Measurements from ENCODE around the gene ZNF487. TPM values are rescaled to one million over a fixed set of nuclear protein-coding genes. Genes with fewer than 3 reads are reported as not detected.
A peak's percentile ranks its signal among the peaks of the same experiment; 100 is the strongest.
"Not testable (repeated sequence)": the region's sequence is repeated elsewhere in the genome, so short reads cannot be mapped to it uniquely, and the experiment has no call there.

Gene ZNF487
- total RNA-seq = 10 to 100 TPM; 22.2 to 23.5 TPM
- polyA plus RNA-seq (ENCODE audit: insufficient read length in 2 of 2) = 10 to 100 TPM; 16.2 to 16.4 TPM
- long read RNA-seq, donor 1, transcript ZNF487-205 (2 exons, 583 nt) = major isoform, 7 of 9 reads
- long read RNA-seq, donor 1, partial matches to known transcripts = 0 of 9 reads
- long read RNA-seq, donor 1, other reads (novel, unspliced or antisense) = 0 of 9 reads
- long read RNA-seq, donor 2, transcript ZNF487-206 (1 exons, 2,745 nt) = major isoform, 8 of 11 reads
- long read RNA-seq, donor 2, partial matches to known transcripts = 0 of 11 reads
- long read RNA-seq, donor 2, other reads (novel, unspliced or antisense) = 0 of 11 reads
- long read RNA-seq, donor 3, partial matches to known transcripts = 0 of 5 reads
- long read RNA-seq, donor 3, other reads (novel, unspliced or antisense) = 0 of 5 reads
- long read RNA-seq, donor 4, partial matches to known transcripts = 0 of 2 reads
- long read RNA-seq, donor 4, other reads (novel, unspliced or antisense) = 0 of 2 reads

DNA sequence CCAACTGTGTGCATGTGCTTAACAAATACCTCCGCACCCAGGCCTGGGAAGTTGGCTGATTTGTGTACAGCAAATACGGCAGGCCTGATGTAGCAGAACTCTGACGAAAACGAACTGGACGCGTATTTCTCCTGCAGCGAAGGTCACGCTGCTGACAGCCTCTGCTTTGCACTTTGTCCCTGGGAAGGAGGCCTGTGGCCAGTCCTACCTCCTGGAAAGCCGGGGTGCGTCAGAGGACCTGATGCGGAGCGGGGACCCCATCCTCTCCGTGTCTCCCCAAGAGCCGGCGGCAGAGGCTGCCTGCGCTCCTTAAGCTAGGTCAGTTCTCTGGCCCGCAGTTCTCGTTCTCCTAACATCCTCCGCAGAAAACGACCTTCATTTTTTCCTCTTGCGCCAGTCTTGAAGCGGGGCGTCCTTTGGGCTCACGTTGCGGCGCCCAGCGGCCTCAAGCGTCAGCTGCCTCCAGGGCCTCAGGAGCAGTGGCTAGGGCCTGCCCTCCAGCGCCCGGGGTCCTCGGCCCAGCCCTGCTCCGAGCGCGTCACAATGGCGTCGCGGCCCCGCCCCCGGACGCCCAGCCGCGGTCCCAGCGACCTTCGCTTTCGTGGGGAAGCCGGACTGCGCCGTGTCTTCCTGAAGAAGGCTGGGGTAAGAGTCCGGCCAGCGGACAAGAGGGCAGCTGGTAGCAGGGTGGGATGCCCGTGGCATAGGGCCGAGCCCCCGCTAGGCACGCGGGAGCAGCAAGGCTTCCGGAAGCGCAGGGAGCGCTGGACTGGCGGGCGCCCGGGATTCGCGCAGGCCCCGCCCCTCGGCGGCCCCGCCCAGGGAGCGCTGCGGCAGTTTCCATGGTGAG lies at the start of gene ZNF487:
TSS of gene ZNF487 (plus strand) at position 821 of the 850 bp plus-strand sequence. CDS start 38,703 bp downstream, outside the sequence.
- Histone ChIP-seq H3K36me3 (ENCODE audit: control insufficient read depth, insufficient read depth, low read length) (peaks cover 3% of the 10 kb centered on the region), H3K27ac (ENCODE audit: low read depth, low read length) (peak within 1 kb of the TSS; percentile 96), H3K4me3 (ENCODE audit: low read depth, low read length) (peak within 1 kb of the TSS; percentile 83), H3K27me3 (ENCODE audit: control insufficient read depth, insufficient read depth, low read length) (no peaks in the 10 kb centered on the region), H3K4me1 (ENCODE audit: control insufficient read depth, insufficient read depth, low read length) (peaks cover 19% of the 10 kb centered on the region), H3K9me3 (ENCODE audit: control insufficient read depth, insufficient read depth, low read length) (no peaks in the 10 kb centered on the region)
- peak; percentile 76 to 95 (median 80) for DNase-seq (ENCODE audit: low read depth in 4 of 6, low spot score in 6 of 6)
- WGBS (ENCODE audit: insufficient coverage) = under 1% methylated on average over 69 of the region's 69 CpGs

GRCh38 chr10:43387678-43388032 lies 49.3 kb upstream of the ZNF487 start:
- H3K9me3 ChIP-seq (ENCODE audit: control insufficient read depth, insufficient read depth, low read length) = no peaks in the 10 kb centered on the region
- H3K4me3 ChIP-seq (ENCODE audit: low read depth, low read length) = no peak overlapping the region
- no peaks in the 10 kb centered on the region for H3K27me3 ChIP-seq (ENCODE audit: control insufficient read depth, insufficient read depth, low read length)
- no peak overlapping the region for H3K27ac ChIP-seq (ENCODE audit: low read depth, low read length)
- no peak for DNase-seq (ENCODE audit: low read depth in 4 of 6, low spot score in 6 of 6)
- peaks cover 50% of the 10 kb centered on the region for H3K36me3 ChIP-seq (ENCODE audit: control insufficient read depth, insufficient read depth, low read length)
- H3K4me1 ChIP-seq (ENCODE audit: control insufficient read depth, insufficient read depth, low read length) = no peaks in the 10 kb centered on the region
- 75% methylated on average over 2 of the region's 5 CpGs for WGBS (ENCODE audit: insufficient coverage)

- H3K27ac ChIP-seq (ENCODE audit: low read depth, low read length) = no peak overlapping the region
- 95% methylated on average over 2 of the region's 3 CpGs for WGBS (ENCODE audit: insufficient coverage)
- no peak overlapping the region for H3K4me3 ChIP-seq (ENCODE audit: low read depth, low read length)
- DNase-seq (ENCODE audit: low read depth in 4 of 6, low spot score in 6 of 6) = no peak
- no peaks in the 10 kb centered on the region for H3K27me3 ChIP-seq (ENCODE audit: control insufficient read depth, insufficient read depth, low read length)
- H3K36me3 ChIP-seq (ENCODE audit: control insufficient read depth, insufficient read depth, low read length) = peaks cover 52% of the 10 kb centered on the region
- H3K9me3 ChIP-seq (ENCODE audit: control insufficient read depth, insufficient read depth, low read length) = no peaks in the 10 kb centered on the region
- H3K4me1 ChIP-seq (ENCODE audit: control insufficient read depth, insufficient read depth, low read length) = no peaks in the 10 kb centered on the region
Measured at GRCh38 chr10:43389867-43390266, 47.0 kb upstream of the ZNF487 start.

DNA sequence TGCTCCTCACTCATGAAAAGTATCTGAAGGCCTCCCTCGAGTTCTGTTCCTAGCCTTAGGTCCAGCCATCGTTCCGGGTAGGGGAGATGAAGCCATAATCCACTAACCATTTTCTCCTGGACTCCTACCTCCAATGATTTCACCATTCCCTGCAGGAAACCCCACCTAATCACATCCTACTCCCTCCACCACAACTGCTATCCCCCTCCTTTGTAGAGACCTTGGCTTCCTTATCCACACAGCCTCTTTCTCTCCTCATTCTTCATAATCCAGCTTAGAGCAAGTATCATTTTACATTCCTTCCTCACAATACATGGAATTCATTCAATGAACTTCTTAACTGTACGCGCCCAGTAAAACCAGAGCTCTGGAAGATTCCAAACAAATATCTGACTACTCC lies 46.6 kb upstream of the ZNF487 start:
- Histone ChIP-seq H3K4me3 (ENCODE audit: low read depth, low read length) (no peak overlapping the region), H3K27ac (ENCODE audit: low read depth, low read length) (no peak overlapping the region), H3K36me3 (ENCODE audit: control insufficient read depth, insufficient read depth, low read length) (peaks cover 51% of the 10 kb centered on the region), H3K4me1 (ENCODE audit: control insufficient read depth, insufficient read depth, low read length) (no peaks in the 10 kb centered on the region), H3K27me3 (ENCODE audit: control insufficient read depth, insufficient read depth, low read length) (no peaks in the 10 kb centered on the region), H3K9me3 (ENCODE audit: control insufficient read depth, insufficient read depth, low read length) (no peaks in the 10 kb centered on the region)
- no peak for DNase-seq (ENCODE audit: low read depth in 4 of 6, low spot score in 6 of 6)
- WGBS (ENCODE audit: insufficient coverage) = 84% methylated on average over 5 of the region's 5 CpGs

- no peaks in the 10 kb centered on the region for H3K27me3 ChIP-seq (ENCODE audit: control insufficient read depth, insufficient read depth, low read length)
- WGBS (ENCODE audit: insufficient coverage) = 82% methylated on average over 6 of the region's 7 CpGs
- DNase-seq (ENCODE audit: low read depth in 4 of 6, low spot score in 6 of 6) = peak in 2 of 6 donors; percentile 72 to 78
- no peaks in the 10 kb centered on the region for H3K9me3 ChIP-seq (ENCODE audit: control insufficient read depth, insufficient read depth, low read length)
- H3K27ac ChIP-seq (ENCODE audit: low read depth, low read length) = no peak overlapping the region
- H3K4me3 ChIP-seq (ENCODE audit: low read depth, low read length) = no peak overlapping the region
- H3K4me1 ChIP-seq (ENCODE audit: control insufficient read depth, insufficient read depth, low read length) = peaks cover 3% of the 10 kb centered on the region
- H3K36me3 ChIP-seq (ENCODE audit: control insufficient read depth, insufficient read depth, low read length) = peaks cover 53% of the 10 kb centered on the region
Measured at GRCh38 chr10:43390759-43391158, 46.2 kb upstream of the ZNF487 start.

- 96% methylated on average over 4 of the region's 6 CpGs for WGBS (ENCODE audit: insufficient coverage)
- Histone ChIP-seq H3K4me3 (ENCODE audit: low read depth, low read length) (no peak overlapping the region), H3K27ac (ENCODE audit: low read depth, low read length) (no peak overlapping the region), H3K36me3 (ENCODE audit: control insufficient read depth, insufficient read depth, low read length) (peaks cover 57% of the 10 kb centered on the region), H3K27me3 (ENCODE audit: control insufficient read depth, insufficient read depth, low read length) (no peaks in the 10 kb centered on the region), H3K4me1 (ENCODE audit: control insufficient read depth, insufficient read depth, low read length) (peaks cover 10% of the 10 kb centered on the region), H3K9me3 (ENCODE audit: control insufficient read depth, insufficient read depth, low read length) (no peaks in the 10 kb centered on the region)
- DNase-seq (ENCODE audit: low read depth in 4 of 6, low spot score in 6 of 6) = no peak
Measured at GRCh38 chr10:43391496-43391895, 45.4 kb upstream of the ZNF487 start.

DNA sequence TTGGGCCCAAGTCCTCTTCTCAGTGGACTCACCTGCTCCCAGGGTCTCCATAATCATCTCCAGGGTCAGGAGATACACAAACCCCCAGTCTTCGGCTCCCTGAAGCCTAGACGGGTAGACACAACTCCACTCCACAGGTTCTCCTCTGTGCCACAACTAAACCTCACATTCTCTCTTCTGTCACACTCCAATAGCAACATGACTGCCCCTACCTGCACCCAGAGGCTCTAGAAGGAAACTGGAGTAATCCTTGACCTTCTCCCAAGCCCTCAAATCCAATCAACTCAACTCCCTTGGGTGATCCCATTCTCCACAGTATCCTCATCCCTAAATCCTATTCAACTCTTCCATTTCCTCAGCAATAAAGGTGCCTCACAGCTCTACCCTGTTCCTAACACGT lies 44.2 kb upstream of the ZNF487 start:
- H3K27ac ChIP-seq (ENCODE audit: low read depth, low read length) = no peak overlapping the region
- no peaks in the 10 kb centered on the region for H3K9me3 ChIP-seq (ENCODE audit: control insufficient read depth, insufficient read depth, low read length)
- H3K27me3 ChIP-seq (ENCODE audit: control insufficient read depth, insufficient read depth, low read length) = no peaks in the 10 kb centered on the region
- no peak for DNase-seq (ENCODE audit: low read depth in 4 of 6, low spot score in 6 of 6)
- WGBS (ENCODE audit: insufficient coverage) = 91% methylated on average over 2 of the region's 3 CpGs
- H3K4me1 ChIP-seq (ENCODE audit: control insufficient read depth, insufficient read depth, low read length) = peaks cover 13% of the 10 kb centered on the region
- H3K4me3 ChIP-seq (ENCODE audit: low read depth, low read length) = no peak overlapping the region
- peaks cover 44% of the 10 kb centered on the region for H3K36me3 ChIP-seq (ENCODE audit: control insufficient read depth, insufficient read depth, low read length)

DNA sequence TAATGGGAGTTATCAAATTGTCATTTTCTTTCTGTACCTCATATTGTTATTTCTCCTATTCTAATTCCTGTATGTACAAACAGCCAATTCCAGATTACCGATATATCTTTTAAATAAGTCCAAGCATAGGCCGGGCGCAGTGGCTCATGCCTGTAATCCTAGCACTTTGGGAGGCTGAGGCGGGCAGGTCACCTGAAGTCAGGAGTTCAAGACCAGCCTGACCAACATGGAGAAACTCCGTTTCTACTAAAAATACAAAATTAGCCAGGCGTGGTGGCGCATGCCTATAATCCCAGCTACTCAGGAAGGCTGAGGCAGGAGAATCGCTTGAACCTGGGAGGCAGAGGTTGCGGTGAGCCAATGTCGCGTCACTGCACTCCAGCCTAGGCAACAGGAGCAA lies 43.7 kb upstream of the ZNF487 start:
- not testable (repeated sequence) for H3K9me3 ChIP-seq (ENCODE audit: control insufficient read depth, insufficient read depth, low read length); H3K27me3 ChIP-seq (ENCODE audit: control insufficient read depth, insufficient read depth, low read length); H3K4me3 ChIP-seq (ENCODE audit: low read depth, low read length); DNase-seq (ENCODE audit: low read depth in 4 of 6, low spot score in 6 of 6); H3K27ac ChIP-seq (ENCODE audit: low read depth, low read length)
- 96% methylated on average over 9 of the region's 11 CpGs for WGBS (ENCODE audit: insufficient coverage)
- Histone ChIP-seq H3K4me1 (ENCODE audit: control insufficient read depth, insufficient read depth, low read length) (peaks cover 17% of the 10 kb centered on the region), H3K36me3 (ENCODE audit: control insufficient read depth, insufficient read depth, low read length) (peaks cover 44% of the 10 kb centered on the region)

DNA sequence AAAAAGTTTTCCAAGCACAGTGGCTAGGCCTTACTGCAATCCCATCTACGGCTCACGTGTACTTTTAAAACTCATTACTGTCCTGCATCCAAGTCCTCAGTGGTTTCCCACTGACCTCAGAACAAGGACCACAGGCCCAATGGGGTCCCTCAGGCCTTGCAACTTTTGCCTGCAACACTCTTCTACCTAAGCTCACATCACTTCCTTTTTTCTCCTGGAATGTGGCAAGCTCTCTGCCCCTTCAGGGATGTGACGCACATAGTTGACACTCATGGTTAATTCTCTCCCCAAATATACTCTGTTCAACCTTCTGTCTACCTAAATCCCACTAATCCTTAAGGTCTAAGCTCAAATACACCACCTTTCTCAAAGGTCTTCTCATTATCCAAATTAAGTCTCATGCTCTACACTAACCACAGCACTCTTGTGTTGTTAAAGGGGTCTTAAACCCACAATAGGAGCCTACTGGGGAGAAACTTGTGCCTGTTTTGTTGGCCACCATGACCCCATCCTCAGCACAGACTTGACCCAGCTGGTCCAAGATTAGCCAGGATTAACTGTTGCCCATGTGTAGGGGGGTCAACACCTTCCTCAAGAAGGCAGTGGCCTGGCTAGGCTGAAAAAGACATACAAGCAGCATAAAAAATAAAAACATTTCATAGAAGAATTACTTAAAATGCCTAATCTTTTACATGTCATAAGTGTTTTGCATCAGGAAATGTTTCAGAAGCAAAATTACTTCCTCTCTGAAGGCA lies 43.1 kb upstream of the ZNF487 start:
- DNase-seq (ENCODE audit: low read depth in 4 of 6, low spot score in 6 of 6) = no peak
- peaks cover 44% of the 10 kb centered on the region for H3K36me3 ChIP-seq (ENCODE audit: control insufficient read depth, insufficient read depth, low read length)
- WGBS (ENCODE audit: insufficient coverage) = 97% methylated on average over 3 of the region's 3 CpGs

More for the DNA sequence above, 43.1 kb upstream of the ZNF487 start:
- H3K4me3 ChIP-seq (ENCODE audit: low read depth, low read length) = no peak overlapping the region
- peaks cover 22% of the 10 kb centered on the region for H3K4me1 ChIP-seq (ENCODE audit: control insufficient read depth, insufficient read depth, low read length)
- no peaks in the 10 kb centered on the region for H3K9me3 ChIP-seq (ENCODE audit: control insufficient read depth, insufficient read depth, low read length)
- no peaks in the 10 kb centered on the region for H3K27me3 ChIP-seq (ENCODE audit: control insufficient read depth, insufficient read depth, low read length)
- H3K27ac ChIP-seq (ENCODE audit: low read depth, low read length) = no peak overlapping the region

Measured in spinal cord (tissue), 10 donors.